Astrocyte (in vitro differentiated cells and primary cell): ENCODE measurements around the gene PROX2. TPM values are rescaled to one million over a fixed set of nuclear protein-coding genes. Genes with fewer than 3 reads are reported as not detected.

Experiments used
- DNase-seq: peaks from one replicate; pipeline ENCODE4 v3.0.0-alpha.2; 2010; ENCODE audit warnings: low read depth
- FAIRE-seq: peaks from 2 replicates; lab custom pipeline; 2011; peaks lifted over from hg19 to GRCh38; lab: Jason Lieb, UNC
- H2AFZ ChIP-seq: 2 replicates; pipeline ENCODE4 v1.6.0; 2012; ENCODE audit warnings: low read depth, low read length, inconsistent platforms
- H3K27ac ChIP-seq: 2 replicates; pipeline ENCODE4 v1.5.1; 2011; ENCODE audit warnings: low read depth, low read length, inconsistent platforms
- H3K27me3 ChIP-seq: 2 replicates; pipeline ENCODE4 v1.6.0; 2011; ENCODE audit warnings: low read length, inconsistent platforms; ENCODE audit not compliant: insufficient read depth
- H3K36me3 ChIP-seq: 2 replicates; pipeline ENCODE4 v1.5.1; 2011; ENCODE audit warnings: low read length, inconsistent platforms; ENCODE audit not compliant: insufficient read depth
- H3K4me1 ChIP-seq: 2 replicates; pipeline ENCODE4 v1.5.1; 2011; ENCODE audit warnings: low read length, inconsistent platforms; ENCODE audit not compliant: insufficient read depth
- H3K4me2 ChIP-seq: 2 replicates; pipeline ENCODE4 v1.6.0; 2012; ENCODE audit warnings: low read length, inconsistent platforms
- H3K4me3 ChIP-seq: 2 replicates; pipeline ENCODE4 v1.5.1; 2011; ENCODE audit warnings: low read depth, mild to moderate bottlenecking, low read length, inconsistent platforms; ENCODE audit not compliant: insufficient read depth
- H3K79me2 ChIP-seq: 2 replicates; pipeline ENCODE4 v1.6.0; 2012; ENCODE audit warnings: mild to moderate bottlenecking, low read length, inconsistent platforms; ENCODE audit not compliant: insufficient read depth
- H3K9ac ChIP-seq: 2 replicates; pipeline ENCODE4 v1.6.0; 2012; ENCODE audit warnings: mild to moderate bottlenecking, low read length, inconsistent platforms
- H3K9me3 ChIP-seq: 2 replicates; pipeline ENCODE4 v1.5.1; 2012; ENCODE audit warnings: low read depth, mild to moderate bottlenecking, low read length, inconsistent platforms; ENCODE audit not compliant: insufficient read depth
- H4K20me1 ChIP-seq: 2 replicates; pipeline ENCODE4 v1.6.0; 2012; ENCODE audit warnings: low read length, inconsistent platforms; ENCODE audit not compliant: insufficient read depth
- H3K27ac Mint-ChIP-seq: one replicate; pipeline ENCODE4 v1.8.0; 2021; ENCODE audit warnings: mild to moderate bottlenecking, mixed read lengths; ENCODE audit not compliant: unreplicated experiment
- H3K27me3 Mint-ChIP-seq: one replicate; pipeline ENCODE4 v1.8.0; 2021; ENCODE audit warnings: low read depth, mixed read lengths; ENCODE audit not compliant: unreplicated experiment
- H3K36me3 Mint-ChIP-seq: one replicate; pipeline ENCODE4 v1.8.0; 2021; ENCODE audit warnings: low read depth, mixed read lengths; ENCODE audit not compliant: unreplicated experiment
- H3K4me1 Mint-ChIP-seq: one replicate; pipeline ENCODE4 v1.8.0; 2021; ENCODE audit warnings: low read depth, mixed read lengths; ENCODE audit not compliant: unreplicated experiment
- H3K4me3 Mint-ChIP-seq: one replicate; pipeline ENCODE4 v1.8.0; 2021; ENCODE audit warnings: mild to moderate bottlenecking, moderate library complexity, mixed read lengths; ENCODE audit not compliant: unreplicated experiment
- H3K9me3 Mint-ChIP-seq: one replicate; pipeline ENCODE4 v1.8.0; 2021; ENCODE audit warnings: mild to moderate bottlenecking, mixed read lengths; ENCODE audit not compliant: unreplicated experiment
- EZH2 ChIP-seq: IDR thresholded peaks from 2 replicates; pipeline ENCODE4 v1.6.1; 2012; ENCODE audit warnings: mild to moderate bottlenecking, low read length, inconsistent platforms; ENCODE audit not compliant: insufficient read depth
- total RNA-seq: library from RNA; stranded (reverse); gene quantifications from 2 replicates; pipeline ENCODE4 v1.2.1, GENCODE V29; 2021
- TF ChIP-seq, protein P1 (sequence below): IDR thresholded peaks from 2 replicates; pipeline ENCODE4 v1.5.1; 2011; ENCODE audit warnings: low read depth, mild to moderate bottlenecking, inconsistent platforms, low read length, moderate library complexity; ENCODE audit not compliant: insufficient read depth

The PROX2 gene
- total RNA-seq, 1 donor from 2014 or later, result not detected

DNA sequence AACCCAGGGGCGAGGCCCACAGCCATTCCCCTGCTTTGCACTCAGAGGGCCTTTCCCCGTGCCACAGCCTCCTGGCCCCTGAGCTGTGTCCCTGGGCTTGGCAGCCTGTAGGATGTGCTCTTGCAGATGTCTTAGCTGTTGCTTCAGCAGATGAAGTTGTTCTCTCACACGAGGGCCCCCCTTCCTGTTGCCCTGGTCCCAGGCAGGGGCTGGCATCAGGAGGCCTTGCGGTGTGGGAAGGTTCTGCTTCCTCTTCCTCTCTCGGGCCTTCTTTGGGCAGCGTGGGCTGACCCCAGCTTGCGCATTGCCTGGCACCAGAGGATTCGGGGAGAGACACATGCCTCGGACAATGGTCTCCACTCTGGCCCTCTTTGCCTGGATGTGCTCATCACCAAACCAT is 12.7 kb downstream of the PROX2 start:
- Histone ChIP-seq H3K4me1 (no peaks in the 10 kb centered on the region), H3K27me3 (peaks cover 11% of the 10 kb centered on the region), H2AFZ (no peak overlapping the region), H3K36me3 (no peaks in the 10 kb centered on the region), H3K27ac (no peak overlapping the region), H3K9ac (no peak overlapping the region), H3K4me3 (no peak overlapping the region), H4K20me1 (no peaks in the 10 kb centered on the region), H3K4me2 (no peak overlapping the region), H3K79me2 (no peaks in the 10 kb centered on the region), H3K9me3 (no peaks in the 10 kb centered on the region)
- Mint-ChIP-seq H3K27ac (no peak overlapping the region), H3K9me3 (no peaks in the 10 kb centered on the region), H3K36me3 (no peaks in the 10 kb centered on the region), H3K27me3 (peaks cover 28% of the 10 kb centered on the region), H3K4me3 (no peak overlapping the region), H3K4me1 (peaks cover 8% of the 10 kb centered on the region)
- no peak for DNase-seq
- TF ChIP-seq, protein P1, sequence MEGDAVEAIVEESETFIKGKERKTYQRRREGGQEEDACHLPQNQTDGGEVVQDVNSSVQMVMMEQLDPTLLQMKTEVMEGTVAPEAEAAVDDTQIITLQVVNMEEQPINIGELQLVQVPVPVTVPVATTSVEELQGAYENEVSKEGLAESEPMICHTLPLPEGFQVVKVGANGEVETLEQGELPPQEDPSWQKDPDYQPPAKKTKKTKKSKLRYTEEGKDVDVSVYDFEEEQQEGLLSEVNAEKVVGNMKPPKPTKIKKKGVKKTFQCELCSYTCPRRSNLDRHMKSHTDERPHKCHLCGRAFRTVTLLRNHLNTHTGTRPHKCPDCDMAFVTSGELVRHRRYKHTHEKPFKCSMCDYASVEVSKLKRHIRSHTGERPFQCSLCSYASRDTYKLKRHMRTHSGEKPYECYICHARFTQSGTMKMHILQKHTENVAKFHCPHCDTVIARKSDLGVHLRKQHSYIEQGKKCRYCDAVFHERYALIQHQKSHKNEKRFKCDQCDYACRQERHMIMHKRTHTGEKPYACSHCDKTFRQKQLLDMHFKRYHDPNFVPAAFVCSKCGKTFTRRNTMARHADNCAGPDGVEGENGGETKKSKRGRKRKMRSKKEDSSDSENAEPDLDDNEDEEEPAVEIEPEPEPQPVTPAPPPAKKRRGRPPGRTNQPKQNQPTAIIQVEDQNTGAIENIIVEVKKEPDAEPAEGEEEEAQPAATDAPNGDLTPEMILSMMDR, result no peak
- TF ChIP-seq EZH2, result no peak
- no peak for FAIRE-seq

DNA sequence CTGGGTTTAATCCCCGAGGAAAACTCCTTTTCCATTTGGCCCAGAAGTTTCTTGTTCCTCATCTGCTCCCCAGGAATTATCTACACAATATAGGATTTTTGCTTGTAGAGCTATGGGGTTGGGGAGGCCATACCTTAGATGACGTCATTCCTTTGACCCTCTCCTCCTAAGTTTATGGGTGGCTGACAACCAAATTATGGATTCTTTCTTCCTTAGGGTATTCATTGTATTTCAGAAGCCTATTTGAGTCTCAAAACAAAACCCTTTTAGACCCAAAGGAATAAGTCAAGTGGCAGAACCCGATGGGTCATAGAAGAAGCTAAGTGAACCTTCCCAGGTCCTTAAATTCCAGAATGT is 14.2 kb downstream of the PROX2 start:
- no peaks in the 10 kb centered on the region for H3K4me1 ChIP-seq

More for the DNA sequence above, 14.2 kb downstream of the PROX2 start:
- no peak for TF ChIP-seq EZH2
- TF ChIP-seq, protein P1, result no peak
- H2AFZ ChIP-seq, result no peak overlapping the region
- no peak overlapping the region for H3K27ac ChIP-seq
- no peak overlapping the region for H3K4me2 ChIP-seq
- no peak overlapping the region for H3K4me3 ChIP-seq
- Mint-ChIP-seq H3K9me3 (no peaks in the 10 kb centered on the region), H3K27me3 (peaks cover 23% of the 10 kb centered on the region), H3K4me1 (peaks cover 8% of the 10 kb centered on the region), H3K36me3 (no peaks in the 10 kb centered on the region), H3K4me3 (no peak overlapping the region), H3K27ac (no peak overlapping the region)
- peaks cover 6% of the 10 kb centered on the region for H3K27me3 ChIP-seq
- no peaks in the 10 kb centered on the region for H3K79me2 ChIP-seq
- no peak overlapping the region for H3K9ac ChIP-seq
- no peaks in the 10 kb centered on the region for H4K20me1 ChIP-seq
- no peak for FAIRE-seq
- no peaks in the 10 kb centered on the region for H3K9me3 ChIP-seq
- no peak for DNase-seq
- no peaks in the 10 kb centered on the region for H3K36me3 ChIP-seq
